CD4-positive, alpha-beta T cell treated with Interleukin-15 for 1 hour (primary cell): Measurements from ENCODE around the gene SNED1.
A peak's percentile ranks its signal among the peaks of the same experiment; 100 is the strongest.

Experiments used
- DNase-seq: peaks from one replicate; pipeline ENCODE4 v3.0.0-alpha.2; 2020

The SNED1 gene

DNA sequence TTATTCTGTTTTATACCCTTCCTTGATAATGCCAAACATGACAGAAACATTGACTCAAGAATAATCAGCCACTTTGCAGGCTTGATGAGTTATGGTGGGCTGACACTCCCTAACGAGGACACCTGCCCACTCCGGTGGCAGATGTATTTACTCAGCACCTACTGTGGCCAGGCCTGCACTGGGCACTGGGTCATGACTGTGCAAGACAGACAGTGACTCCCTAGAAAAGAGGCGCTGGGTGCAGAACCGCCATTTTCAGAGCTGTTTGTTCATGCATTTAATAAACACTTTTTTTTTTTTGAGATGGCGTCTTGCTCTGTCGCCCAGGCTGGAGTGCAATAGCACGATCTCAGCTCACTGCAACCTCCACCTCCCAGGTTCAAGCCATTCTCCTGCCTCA lies 32.5 kb downstream of the SNED1 start:
- no peak for DNase-seq

DNA sequence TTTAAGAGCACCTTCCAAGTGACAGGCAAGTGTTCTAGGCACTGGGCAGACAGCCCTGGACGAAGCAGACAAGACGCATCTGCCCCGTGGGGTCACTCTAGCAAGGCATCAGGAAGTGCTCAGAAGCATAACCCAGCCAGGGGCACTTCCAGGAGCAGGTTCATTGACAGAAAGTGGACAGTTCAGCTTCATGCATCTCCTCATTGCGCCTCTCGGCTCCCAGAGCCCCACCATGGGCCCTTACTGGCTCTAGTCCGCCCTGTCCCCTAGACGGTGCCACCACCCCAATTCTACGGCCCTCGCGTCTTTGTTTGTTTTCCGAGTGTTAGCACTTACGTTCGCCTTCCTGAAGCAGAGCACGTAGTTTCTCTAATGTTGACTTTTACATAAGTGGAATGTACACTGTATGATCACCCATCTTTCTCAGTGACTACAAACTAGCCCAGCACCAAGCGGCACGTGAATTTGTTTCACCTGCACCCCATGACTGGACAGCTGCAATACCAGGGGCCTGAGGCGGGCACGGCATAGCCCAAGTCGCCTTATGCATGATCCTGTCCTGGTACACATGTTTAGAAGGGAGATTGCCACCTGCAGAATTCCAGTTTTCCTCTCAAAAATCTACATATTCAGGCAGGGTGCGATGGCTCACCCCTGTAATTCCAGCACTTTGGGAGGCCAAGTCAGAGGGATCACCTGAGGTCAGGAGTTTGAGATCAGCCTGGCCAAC lies 33.2 kb downstream of the SNED1 start:
- no peak for DNase-seq

DNA sequence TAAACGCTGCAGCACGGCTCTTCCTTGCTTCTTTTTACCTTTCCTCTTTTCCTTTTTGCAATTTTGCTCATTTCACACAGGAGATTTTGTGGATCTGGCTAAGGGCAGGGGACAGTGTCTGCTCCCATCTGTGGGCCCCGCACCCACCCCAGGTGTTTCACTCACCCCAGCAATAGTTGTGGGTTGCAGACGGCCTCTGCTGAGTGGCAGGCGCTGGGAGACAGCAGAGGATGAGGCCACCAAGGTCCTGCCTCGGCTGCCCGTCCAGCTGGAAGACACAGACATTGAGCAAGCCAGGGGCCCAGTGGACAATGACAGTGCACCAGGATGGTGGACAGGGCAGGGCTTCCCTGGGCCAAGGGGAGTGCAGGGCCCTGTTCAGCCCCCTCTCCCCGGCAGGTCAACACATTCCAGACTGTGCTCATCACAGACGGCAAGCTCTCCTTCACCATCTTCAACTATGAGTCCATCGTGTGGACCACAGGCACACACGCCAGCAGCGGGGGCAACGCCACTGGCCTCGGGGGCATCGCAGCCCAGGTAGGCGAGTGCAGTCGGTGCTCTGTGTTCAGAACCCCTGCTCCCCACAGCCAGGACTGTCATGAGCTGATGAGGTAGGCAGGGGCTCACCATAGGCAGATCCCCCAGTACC lies 35.0 kb downstream of the SNED1 start:
- DNase-seq = no peak

DNA sequence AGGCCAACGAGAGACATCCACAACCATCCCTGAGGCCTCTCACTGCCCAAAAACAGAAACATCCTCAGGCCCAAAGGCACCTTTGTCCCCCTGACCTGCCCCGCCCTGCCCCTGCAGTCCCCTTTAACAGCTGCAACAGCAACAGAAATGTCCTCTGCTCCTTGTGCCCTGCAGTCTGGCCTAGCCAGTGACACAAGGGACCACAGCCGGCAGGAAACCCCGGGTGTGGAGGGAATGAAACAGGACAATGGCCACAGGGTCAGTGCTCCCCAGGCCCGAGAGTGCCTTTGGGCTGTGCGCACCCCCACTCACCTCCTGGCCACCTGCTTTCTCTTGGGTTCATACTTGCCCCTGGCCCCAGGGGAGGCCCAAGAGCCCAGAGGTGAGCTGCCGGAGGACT lies 35.6 kb downstream of the SNED1 start:
- DNase-seq = no peak

DNA sequence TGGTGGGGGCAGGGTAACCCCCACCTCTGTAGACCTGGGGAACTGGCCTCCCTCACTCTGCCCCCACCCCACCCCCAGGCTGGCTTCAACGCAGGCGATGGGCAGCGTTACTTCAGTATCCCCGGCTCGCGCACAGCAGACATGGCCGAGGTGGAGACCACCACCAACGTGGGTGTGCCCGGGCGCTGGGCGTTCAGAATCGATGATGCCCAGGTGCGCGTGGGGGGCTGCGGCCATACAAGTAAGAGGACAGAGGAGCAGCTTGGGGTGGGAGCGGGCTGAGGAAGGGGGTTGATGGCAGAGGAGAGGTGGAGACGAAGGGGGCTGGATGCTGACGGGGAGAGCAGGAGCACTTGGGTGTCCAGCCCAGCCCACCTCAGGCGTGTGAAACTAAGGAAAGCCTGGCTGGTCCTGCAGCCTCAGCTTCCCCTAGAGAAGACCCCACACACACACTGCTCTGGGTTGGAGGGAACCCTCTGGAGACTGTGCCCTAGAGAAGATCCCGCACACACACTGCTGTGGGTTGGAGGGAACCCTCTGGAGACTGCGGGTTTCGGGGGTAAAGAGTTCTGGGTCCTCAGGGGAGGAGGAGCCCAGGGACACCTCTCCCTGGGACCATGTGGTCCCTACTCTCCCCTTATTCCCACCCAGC lies 36.2 kb downstream of the SNED1 start:
- no peak for DNase-seq

DNA sequence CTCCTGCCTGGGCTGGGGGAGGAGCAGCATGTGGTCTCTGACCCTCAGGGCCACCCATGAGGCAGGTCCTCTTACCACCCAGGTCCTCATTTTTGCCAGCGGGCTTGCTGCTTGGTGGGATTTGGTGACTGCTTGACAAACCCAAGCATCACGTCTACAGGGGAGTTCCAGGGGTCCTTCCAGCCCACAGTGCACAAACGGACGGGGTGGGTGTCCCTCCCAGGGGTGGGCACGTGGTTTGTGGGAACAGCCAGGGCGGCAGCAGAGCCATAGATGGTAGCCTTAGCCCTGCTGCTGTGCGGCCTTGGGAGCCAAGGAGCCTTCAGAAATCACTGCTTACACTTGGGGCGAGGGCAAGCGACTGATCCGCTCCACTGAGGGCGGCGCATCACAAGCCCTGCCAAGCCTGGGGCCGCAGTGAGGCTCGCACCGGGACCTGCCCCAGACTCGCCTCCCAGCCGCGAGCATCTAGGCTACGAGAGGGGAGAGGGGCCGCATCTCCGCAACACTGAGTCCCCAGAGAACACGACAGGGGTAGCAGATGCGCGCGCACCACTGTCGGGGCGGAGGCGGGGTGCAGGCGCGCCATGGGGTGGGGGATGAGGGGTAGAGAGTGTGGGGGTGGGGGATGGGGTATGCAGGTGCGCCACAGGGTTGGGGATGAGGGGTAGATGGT lies 36.9 kb downstream of the SNED1 start:
- DNase-seq = no peak

DNA sequence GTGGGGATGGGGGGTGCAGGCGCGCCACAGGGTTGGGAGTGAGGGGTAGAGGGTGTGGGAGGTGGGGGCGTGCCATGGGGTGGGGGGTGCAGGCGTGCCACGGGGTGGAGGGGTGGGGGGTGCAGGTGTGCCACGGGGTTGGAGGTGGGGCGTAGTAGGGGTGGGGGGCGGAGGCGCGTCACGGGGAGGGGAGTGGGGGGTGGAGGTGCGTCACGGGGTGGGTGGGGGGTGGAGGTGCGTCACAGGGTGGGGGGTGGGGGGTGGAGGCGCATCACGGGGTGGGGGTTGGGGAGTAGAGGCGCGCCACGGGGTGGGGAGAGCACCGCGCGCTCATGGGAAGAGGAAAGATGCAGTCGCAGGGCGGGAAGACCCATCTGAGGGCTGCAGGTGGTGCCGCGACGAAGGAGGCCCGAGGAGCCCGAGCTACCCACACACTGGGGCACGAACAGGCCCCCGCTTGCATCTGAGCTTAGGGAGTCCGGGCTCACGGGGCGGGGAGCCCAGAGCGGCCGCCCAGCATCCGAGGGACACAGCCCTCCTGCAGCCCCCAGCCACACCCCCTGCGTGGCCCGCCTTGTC lies 37.5 kb downstream of the SNED1 start:
- DNase-seq = peak; percentile 58

DNA sequence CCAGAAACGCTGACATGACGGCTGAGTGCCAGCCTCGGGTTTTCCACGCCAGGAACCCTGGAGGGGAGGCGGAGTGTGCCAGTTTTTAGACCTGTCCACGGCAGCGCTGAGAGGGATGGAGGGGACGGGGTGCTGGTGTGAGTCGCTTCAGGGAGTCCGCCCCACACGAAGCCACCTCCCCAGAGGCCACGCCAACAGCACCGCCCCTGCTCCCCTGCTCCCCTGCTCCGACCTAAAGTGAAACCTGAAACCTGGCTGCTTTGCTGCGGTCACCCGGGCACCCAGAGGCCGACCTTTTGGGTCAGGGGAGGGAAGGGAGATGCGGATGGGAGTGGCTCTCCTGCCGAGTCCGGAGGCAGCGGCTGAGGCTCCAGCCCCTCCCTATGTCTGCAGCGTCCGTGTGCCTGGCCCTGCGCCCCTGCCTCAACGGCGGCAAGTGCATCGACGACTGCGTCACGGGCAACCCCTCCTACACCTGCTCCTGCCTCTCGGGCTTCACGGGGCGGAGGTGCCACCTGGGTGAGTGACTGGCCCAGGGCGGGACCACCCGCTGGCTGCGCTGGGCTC lies 38.1 kb downstream of the SNED1 start:
- peak; percentile 63 for DNase-seq

DNA sequence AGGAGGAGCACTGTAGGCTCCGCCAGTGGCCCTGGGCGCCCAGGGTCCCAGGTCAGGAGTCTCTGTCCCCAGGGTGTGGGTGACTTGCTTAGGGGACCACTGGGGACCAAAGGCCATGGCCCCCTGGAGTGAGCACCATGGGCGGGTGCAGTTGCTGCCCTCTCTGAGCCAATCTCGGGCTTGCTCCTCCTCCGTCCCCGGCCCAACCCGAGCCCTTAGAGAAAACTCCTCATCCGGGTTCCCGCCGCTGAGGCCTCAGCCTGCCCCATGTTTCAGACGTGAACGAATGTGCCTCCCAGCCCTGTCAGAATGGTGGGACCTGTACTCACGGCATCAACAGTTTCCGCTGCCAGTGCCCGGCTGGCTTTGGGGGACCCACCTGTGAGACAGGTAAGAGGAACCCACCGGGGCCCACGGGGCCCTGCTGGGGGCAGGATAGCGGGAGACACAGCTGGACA lies 38.6 kb downstream of the SNED1 start:
- no peak for DNase-seq

DNA sequence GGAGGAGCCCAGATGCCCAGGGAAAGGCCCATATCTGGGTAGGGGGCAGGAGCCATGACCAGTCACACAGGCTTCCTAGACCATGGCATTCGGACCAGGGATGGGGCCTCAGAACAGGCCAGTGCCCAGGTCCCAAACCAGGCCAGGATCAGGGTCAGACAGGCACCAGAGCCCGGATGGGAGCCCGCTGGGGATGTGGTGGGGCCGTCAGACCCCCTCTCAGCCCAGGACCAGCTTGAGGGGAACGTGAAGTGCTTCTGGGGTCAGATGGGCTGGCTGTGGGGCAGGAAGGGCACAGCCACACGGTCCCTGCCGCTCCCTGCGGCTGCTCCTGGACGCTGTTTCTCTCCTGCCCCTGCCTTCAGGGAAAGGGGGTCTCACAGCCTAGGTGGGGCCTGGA lies 39.1 kb downstream of the SNED1 start:
- DNase-seq = no peak

DNA sequence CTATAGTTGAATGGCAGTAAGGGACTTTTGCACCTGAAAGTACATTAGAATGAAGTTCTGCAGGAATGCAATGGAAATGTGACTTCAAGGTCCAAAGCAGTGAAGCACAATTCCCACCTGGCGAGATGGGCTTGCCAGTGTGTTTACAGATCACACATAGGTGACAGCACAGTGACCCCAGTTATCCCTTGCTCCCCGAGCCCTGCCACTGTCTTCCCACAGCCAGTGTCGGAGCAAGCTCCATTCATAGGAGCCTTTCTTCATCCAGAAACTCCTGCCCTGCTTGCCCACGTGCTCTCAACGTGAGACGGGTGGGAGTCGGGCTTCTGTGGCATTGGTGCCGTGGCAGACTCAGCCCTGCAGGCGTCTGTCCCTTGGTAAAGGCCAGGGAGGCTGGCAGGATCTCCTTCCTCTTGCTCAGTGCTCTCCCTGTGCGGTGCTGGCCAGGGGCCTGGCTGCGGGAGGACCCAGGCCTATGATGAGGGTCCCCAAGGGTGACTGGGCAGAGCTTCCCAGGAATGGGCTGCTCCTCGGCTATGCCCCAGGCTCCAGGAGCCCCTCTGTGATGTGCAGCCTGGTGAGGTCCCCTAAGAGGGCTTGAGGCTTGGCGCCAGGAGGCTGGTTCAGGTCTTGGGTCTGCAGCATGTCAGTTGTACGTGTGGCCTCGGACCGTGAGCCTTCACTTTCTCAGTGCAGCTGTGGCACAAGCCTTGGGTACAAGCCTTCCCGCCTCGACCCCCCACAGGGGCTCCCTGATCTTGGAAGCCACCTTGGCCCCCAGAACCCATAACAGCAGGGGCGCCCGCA lies 40.2 kb downstream of the SNED1 start:
- no peak for DNase-seq

DNA sequence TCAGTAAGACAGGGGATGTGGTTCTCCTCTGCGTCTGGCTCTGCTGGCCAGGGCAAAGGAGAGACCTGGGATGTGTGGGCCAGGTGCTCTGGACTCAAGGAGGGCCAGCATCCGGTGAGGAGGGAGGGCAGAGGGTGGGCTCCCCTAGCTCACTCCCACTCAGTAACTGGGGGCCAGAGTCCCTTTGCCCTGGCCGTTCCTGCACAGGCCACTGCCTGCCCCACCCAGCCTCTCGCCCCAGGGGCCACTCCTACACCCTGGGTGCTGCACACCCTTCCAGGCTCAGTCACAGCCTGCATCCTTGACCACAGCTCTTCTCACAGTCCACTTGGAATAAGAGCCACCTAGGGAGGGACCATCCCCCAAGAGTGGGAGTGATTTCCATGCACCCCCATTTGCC lies 41.0 kb downstream of the SNED1 start:
- DNase-seq = no peak

DNA sequence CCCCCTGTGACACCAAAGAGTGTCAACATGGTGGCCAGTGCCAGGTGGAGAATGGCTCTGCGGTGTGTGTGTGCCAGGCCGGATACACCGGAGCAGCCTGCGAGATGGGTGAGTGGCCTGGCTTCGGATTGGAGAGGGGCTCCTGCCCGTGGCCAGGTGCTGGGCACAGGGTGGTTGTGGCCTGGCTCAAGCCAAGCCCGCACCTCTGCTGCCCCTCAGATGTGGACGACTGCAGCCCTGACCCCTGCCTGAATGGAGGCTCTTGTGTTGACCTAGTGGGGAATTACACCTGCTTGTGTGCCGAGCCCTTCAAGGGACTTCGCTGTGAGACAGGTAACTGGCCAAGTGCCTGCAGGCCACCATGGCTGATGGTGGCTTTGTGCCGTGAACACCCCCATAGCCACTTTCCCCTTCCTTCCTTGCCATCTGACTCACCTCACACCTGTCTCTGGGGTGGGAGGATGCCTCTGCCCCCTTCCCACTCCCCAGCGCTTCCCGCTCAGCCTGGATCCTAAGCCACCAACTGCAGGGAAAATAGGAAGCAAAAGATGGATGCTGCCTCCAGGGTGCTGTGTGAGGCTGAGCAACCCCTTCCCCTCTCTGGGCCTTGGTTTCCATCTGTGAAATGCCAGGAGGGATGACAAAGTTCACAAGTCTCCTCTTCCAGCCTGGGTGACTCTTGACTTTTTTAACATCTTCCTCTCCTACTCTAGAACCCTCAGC lies 41.8 kb downstream of the SNED1 start:
- no peak for DNase-seq

DNA sequence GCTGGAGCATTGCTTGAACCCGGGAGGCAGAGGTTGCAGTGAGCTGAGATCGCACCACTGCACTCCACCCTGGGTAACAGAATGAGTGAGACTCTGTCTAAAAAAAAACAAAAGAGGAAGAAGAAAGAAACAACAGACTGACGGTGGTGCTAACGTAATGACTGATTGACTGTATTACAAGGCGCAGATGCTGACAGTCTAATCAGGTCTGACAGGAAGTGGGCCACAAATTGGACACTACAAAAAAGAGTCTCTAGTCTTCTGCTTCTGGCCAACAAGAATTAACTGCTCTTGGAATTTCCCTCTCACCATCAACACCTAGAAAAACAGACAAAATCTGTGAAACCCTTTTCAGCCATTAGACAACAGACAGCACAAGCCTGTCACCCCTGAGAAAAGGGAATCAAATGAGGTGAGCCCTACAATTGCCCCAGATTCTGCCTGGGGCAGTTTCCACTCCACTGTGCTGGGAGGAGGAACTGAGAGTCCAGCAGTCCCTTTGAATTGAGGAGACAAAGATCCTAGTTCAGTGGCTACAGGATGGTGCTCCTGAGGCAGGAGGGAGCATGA lies 43.3 kb downstream of the SNED1 start:
- DNase-seq = peak; percentile 53

DNA sequence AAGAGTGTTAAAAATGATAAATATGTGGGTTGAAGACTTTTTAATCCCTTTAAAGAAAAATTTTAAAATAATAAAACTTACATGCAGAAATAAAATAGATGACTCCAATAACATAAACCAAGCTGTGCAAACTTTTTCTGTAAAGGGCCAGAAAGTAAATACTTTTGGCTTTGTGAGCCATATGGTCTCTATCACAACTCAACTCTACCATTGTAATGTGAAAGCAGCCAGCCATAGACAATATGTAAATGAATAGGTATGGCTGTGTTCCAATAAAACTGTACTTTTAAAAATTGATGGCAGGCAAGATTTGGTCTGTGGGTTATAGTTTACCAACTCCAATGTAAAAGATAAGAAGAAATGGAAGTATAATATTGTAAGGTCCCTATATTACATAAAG lies 45.2 kb downstream of the SNED1 start:
- no peak for DNase-seq

DNA sequence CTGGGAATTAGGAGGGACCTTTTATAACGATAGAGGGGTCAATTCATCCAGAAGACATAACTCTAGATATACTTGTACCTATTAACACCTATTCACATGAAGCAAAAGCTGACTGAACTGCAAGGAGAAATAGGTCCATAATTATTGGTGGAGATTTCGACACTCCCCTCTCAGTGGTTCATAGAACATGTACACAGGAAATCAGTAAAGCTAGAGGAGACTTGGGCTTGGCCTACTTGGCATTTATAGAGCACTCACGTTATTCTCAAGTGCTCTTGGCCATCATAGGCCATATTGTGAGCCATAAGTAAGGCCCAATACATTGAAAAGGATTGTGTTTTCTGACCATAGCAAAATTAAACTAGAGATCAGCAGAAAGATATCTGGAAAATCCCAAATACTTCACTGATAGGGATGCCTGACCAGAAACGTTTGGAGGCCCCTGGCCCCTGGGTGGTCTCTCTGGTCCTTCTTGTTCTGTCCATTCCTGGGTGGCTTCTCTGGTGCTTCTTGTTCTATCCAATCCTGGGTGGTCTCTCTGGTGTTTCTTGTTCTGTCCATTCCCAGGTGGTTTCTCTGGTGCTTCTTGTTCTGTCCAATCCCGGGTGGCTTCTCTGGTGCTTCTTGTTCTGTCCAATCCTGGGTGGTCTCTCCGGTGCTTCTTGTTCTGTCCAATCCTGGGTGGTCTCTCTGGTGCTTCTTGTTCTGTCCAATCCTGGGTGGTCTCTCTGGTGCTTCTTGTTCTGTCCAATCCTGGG lies 49.0 kb downstream of the SNED1 start:
- no peak for DNase-seq

DNA sequence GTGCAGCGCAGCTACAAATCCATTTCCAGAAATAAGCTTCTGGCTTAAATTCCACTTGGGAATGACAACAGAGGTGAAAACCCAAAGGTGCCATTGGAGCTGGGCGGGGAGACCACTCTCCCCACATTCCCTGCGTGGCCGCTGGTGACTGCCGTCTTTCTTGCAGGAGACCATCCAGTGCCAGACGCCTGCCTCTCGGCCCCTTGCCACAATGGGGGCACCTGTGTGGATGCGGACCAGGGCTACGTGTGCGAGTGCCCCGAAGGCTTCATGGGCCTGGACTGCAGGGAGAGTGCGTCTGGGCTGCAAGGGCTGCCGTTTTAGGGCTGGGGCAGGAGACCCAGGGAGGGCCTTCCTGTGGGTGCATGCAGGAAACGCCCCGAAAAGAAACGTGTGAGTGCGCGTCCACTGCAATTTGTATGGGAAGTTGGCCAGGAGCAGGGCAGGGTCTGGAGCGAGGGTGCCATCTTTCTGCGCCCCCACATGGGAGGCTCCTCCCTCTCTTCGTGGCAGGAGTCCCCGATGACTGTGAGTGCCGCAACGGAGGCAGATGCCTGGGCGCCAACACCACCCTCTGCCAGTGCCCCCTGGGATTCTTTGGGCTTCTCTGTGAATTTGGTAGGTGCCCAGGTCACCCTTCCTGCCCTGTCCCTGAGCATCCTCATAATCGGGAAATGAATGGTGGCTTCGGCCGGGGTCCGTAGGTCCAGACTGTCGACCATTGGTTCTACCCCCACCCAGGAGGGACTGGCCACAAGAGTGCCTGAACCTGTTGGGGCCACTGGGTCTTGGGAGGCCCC lies 49.9 kb downstream of the SNED1 start:
- DNase-seq = no peak

DNA sequence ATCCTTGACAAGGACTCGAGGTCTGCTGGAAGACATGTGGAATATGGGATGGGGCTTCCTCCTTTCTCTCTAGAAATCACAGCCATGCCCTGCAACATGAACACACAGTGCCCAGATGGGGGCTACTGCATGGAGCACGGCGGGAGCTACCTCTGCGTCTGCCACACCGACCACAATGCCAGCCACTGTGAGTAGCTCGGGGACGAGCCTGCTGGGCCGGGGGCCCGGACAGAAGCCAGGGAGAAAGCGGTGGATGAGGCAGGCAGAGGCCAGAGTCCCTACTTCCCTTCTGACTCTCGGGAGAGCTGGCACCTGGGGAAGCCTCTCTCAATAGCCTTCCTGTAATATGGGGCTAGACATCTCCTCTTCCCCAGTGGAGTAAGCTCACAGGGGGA lies 50.5 kb downstream of the SNED1 start:
- no peak for DNase-seq
